ENCODE measurements around the gene IQCK.

DNA sequence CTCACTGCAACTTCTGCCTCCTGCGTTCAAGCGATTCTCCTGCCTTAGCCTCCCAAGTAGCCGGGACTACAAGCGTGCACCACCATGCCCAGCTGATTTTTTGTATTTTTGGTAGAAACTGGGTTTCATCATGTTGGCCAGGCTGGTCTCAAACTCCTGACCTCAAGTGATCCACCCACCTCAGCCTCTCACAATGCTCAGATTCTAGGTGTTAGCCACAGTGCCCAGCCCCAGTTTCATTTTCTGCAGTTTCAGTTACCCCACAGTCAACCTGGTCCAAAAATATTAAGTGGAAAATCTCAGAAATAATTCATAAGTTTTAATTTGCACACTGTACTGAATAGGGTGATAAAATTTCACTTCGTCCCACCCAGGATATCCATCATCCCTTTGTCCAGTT, 28.7 kb upstream of the IQCK start:
- TF ChIP-seq CTCF (IDR thresholded peaks at IDR 0.05) (no peak), POLR2A (IDR thresholded peaks at IDR 0.05) (no peak)
